ENCODE results near the gene MACROH2A2.
"Not testable (repeated sequence)": the region's sequence is repeated elsewhere in the genome, so short reads cannot be mapped to it uniquely, and the experiment has no call there.

The MACROH2A2 gene

GRCh38 chr10:70069346-70069745 is 16.7 kb downstream of the MACROH2A2 start:
- Histone ChIP-seq H3K36me3 (ENCODE audit: insufficient read depth, low read length) (no peaks in the 10 kb centered on the region), H3K4me2 (ENCODE audit: low read length) (no peak overlapping the region), H3K4me1 (ENCODE audit: control insufficient read depth, insufficient read depth, low read length) (no peaks in the 10 kb centered on the region), H3K4me3 (ENCODE audit: low read length) (no peak overlapping the region), H3K9ac (ENCODE audit: low read depth, low read length) (no peak overlapping the region), H3K9me3 (replicated peaks; ENCODE audit: low read length) (no peaks in the 10 kb centered on the region), H3K27me3 (ENCODE audit: control insufficient read depth, insufficient read depth, low read length) (no peaks in the 10 kb centered on the region)

GRCh38 chr10:70070834-70071233 is 18.2 kb downstream of the MACROH2A2 start:
- Histone ChIP-seq H3K4me1 (ENCODE audit: control insufficient read depth, insufficient read depth, low read length) (no peaks in the 10 kb centered on the region), H3K9ac (ENCODE audit: low read depth, low read length) (no peak overlapping the region), H3K27me3 (ENCODE audit: control insufficient read depth, insufficient read depth, low read length) (no peaks in the 10 kb centered on the region), H3K9me3 (replicated peaks; ENCODE audit: low read length) (no peaks in the 10 kb centered on the region), H3K4me2 (ENCODE audit: low read length) (no peak overlapping the region), H3K36me3 (ENCODE audit: insufficient read depth, low read length) (no peaks in the 10 kb centered on the region), H3K4me3 (ENCODE audit: low read length) (no peak overlapping the region)

- Histone ChIP-seq H3K27me3 (ENCODE audit: control insufficient read depth, insufficient read depth, low read length) (no peaks in the 10 kb centered on the region), H3K9me3 (replicated peaks; ENCODE audit: low read length) (no peaks in the 10 kb centered on the region), H3K4me3 (ENCODE audit: low read length) (no peak overlapping the region), H3K9ac (ENCODE audit: low read depth, low read length) (no peak overlapping the region), H3K36me3 (ENCODE audit: insufficient read depth, low read length) (no peaks in the 10 kb centered on the region), H3K4me2 (ENCODE audit: low read length) (no peak overlapping the region), H3K4me1 (ENCODE audit: control insufficient read depth, insufficient read depth, low read length) (no peaks in the 10 kb centered on the region)
Observed at GRCh38 chr10:70074165-70074564, 21.5 kb downstream of the MACROH2A2 start.

GRCh38 chr10:70074971-70075370 is 22.3 kb downstream of the MACROH2A2 start:
- Histone ChIP-seq H3K27me3 (ENCODE audit: control insufficient read depth, insufficient read depth, low read length) (no peaks in the 10 kb centered on the region), H3K4me2 (ENCODE audit: low read length) (no peak overlapping the region), H3K9ac (ENCODE audit: low read depth, low read length) (no peak overlapping the region), H3K9me3 (replicated peaks; ENCODE audit: low read length) (no peaks in the 10 kb centered on the region), H3K4me3 (ENCODE audit: low read length) (no peak overlapping the region), H3K36me3 (ENCODE audit: insufficient read depth, low read length) (no peaks in the 10 kb centered on the region), H3K4me1 (ENCODE audit: control insufficient read depth, insufficient read depth, low read length) (no peaks in the 10 kb centered on the region)

- H3K4me2 ChIP-seq (ENCODE audit: low read length), result no peak overlapping the region
Observed at GRCh38 chr10:70078329-70078728, 25.7 kb downstream of the MACROH2A2 start.

GRCh38 chr10:70078937-70079336 is 26.3 kb downstream of the MACROH2A2 start:
- Histone ChIP-seq H3K4me3 (ENCODE audit: low read length) (no peak overlapping the region), H3K4me1 (ENCODE audit: control insufficient read depth, insufficient read depth, low read length) (no peaks in the 10 kb centered on the region), H3K4me2 (ENCODE audit: low read length) (no peak overlapping the region), H3K36me3 (ENCODE audit: insufficient read depth, low read length) (no peaks in the 10 kb centered on the region), H3K27me3 (ENCODE audit: control insufficient read depth, insufficient read depth, low read length) (no peaks in the 10 kb centered on the region), H3K9ac (ENCODE audit: low read depth, low read length) (no peak overlapping the region), H3K9me3 (replicated peaks; ENCODE audit: low read length) (no peaks in the 10 kb centered on the region)

More at GRCh38 chr10:70078329-70078728, 25.7 kb downstream of the MACROH2A2 start:
- Histone ChIP-seq H3K4me1 (ENCODE audit: control insufficient read depth, insufficient read depth, low read length) (no peaks in the 10 kb centered on the region), H3K27me3 (ENCODE audit: control insufficient read depth, insufficient read depth, low read length) (no peaks in the 10 kb centered on the region), H3K4me3 (ENCODE audit: low read length) (no peak overlapping the region), H3K9ac (ENCODE audit: low read depth, low read length) (no peak overlapping the region), H3K9me3 (replicated peaks; ENCODE audit: low read length) (no peaks in the 10 kb centered on the region), H3K36me3 (ENCODE audit: insufficient read depth, low read length) (no peaks in the 10 kb centered on the region)

GRCh38 chr10:70080789-70081188 is 28.1 kb downstream of the MACROH2A2 start:
- H3K27me3 ChIP-seq (ENCODE audit: control insufficient read depth, insufficient read depth, low read length); H3K9me3 ChIP-seq (replicated peaks; ENCODE audit: low read length); H3K4me3 ChIP-seq (ENCODE audit: low read length); H3K4me1 ChIP-seq (ENCODE audit: control insufficient read depth, insufficient read depth, low read length); H3K36me3 ChIP-seq (ENCODE audit: insufficient read depth, low read length); H3K9ac ChIP-seq (ENCODE audit: low read depth, low read length); H3K4me2 ChIP-seq (ENCODE audit: low read length): not testable (repeated sequence)

GRCh38 chr10:70084189-70084588 is 31.5 kb downstream of the MACROH2A2 start:
- Histone ChIP-seq H3K9ac (ENCODE audit: low read depth, low read length) (no peak overlapping the region), H3K4me1 (ENCODE audit: control insufficient read depth, insufficient read depth, low read length) (no peaks in the 10 kb centered on the region), H3K27me3 (ENCODE audit: control insufficient read depth, insufficient read depth, low read length) (no peaks in the 10 kb centered on the region), H3K36me3 (ENCODE audit: insufficient read depth, low read length) (no peaks in the 10 kb centered on the region), H3K4me2 (ENCODE audit: low read length) (no peak overlapping the region), H3K4me3 (ENCODE audit: low read length) (no peak overlapping the region), H3K9me3 (replicated peaks; ENCODE audit: low read length) (no peaks in the 10 kb centered on the region)

- no peaks in the 10 kb centered on the region for H3K4me1 ChIP-seq (ENCODE audit: control insufficient read depth, insufficient read depth, low read length)
- no peak overlapping the region for H3K4me2 ChIP-seq (ENCODE audit: low read length)
- H3K36me3 ChIP-seq (ENCODE audit: insufficient read depth, low read length), result no peaks in the 10 kb centered on the region
- H3K4me3 ChIP-seq (ENCODE audit: low read length), result no peak overlapping the region
- no peak overlapping the region for H3K9ac ChIP-seq (ENCODE audit: low read depth, low read length)
- H3K27me3 ChIP-seq (ENCODE audit: control insufficient read depth, insufficient read depth, low read length), result no peaks in the 10 kb centered on the region
- no peaks in the 10 kb centered on the region for H3K9me3 ChIP-seq (replicated peaks; ENCODE audit: low read length)
Observed at GRCh38 chr10:70085975-70086613, 33.4 kb downstream of the MACROH2A2 start.

GRCh38 chr10:70087616-70088307 is 35.1 kb downstream of the MACROH2A2 start:
- H3K36me3 ChIP-seq (ENCODE audit: insufficient read depth, low read length), result peaks cover 5% of the 10 kb centered on the region
- H3K4me3 ChIP-seq (ENCODE audit: low read length), result no peak overlapping the region
- H3K27me3 ChIP-seq (ENCODE audit: control insufficient read depth, insufficient read depth, low read length), result no peaks in the 10 kb centered on the region
- no peaks in the 10 kb centered on the region for H3K4me1 ChIP-seq (ENCODE audit: control insufficient read depth, insufficient read depth, low read length)
- no peak overlapping the region for H3K9ac ChIP-seq (ENCODE audit: low read depth, low read length)
- no peaks in the 10 kb centered on the region for H3K9me3 ChIP-seq (replicated peaks; ENCODE audit: low read length)
- H3K4me2 ChIP-seq (ENCODE audit: low read length), result no peak overlapping the region

GRCh38 chr10:70088308-70088698 is 35.7 kb downstream of the MACROH2A2 start:
- Histone ChIP-seq H3K9ac (ENCODE audit: low read depth, low read length) (no peak overlapping the region), H3K4me1 (ENCODE audit: control insufficient read depth, insufficient read depth, low read length) (no peaks in the 10 kb centered on the region), H3K4me2 (ENCODE audit: low read length) (no peak overlapping the region), H3K36me3 (ENCODE audit: insufficient read depth, low read length) (peaks cover 5% of the 10 kb centered on the region), H3K4me3 (ENCODE audit: low read length) (no peak overlapping the region), H3K9me3 (replicated peaks; ENCODE audit: low read length) (no peaks in the 10 kb centered on the region), H3K27me3 (ENCODE audit: control insufficient read depth, insufficient read depth, low read length) (no peaks in the 10 kb centered on the region)

GRCh38 chr10:70090013-70090412 is 37.4 kb downstream of the MACROH2A2 start:
- Histone ChIP-seq H3K27me3 (ENCODE audit: control insufficient read depth, insufficient read depth, low read length) (no peaks in the 10 kb centered on the region), H3K4me1 (ENCODE audit: control insufficient read depth, insufficient read depth, low read length) (no peaks in the 10 kb centered on the region), H3K4me2 (ENCODE audit: low read length) (no peak overlapping the region), H3K36me3 (ENCODE audit: insufficient read depth, low read length) (peaks cover 9% of the 10 kb centered on the region), H3K9ac (ENCODE audit: low read depth, low read length) (no peak overlapping the region), H3K4me3 (ENCODE audit: low read length) (no peak overlapping the region), H3K9me3 (replicated peaks; ENCODE audit: low read length) (no peaks in the 10 kb centered on the region)

Data from skeletal muscle satellite cell (primary cell).